Measurements from ENCODE around the gene CTIF. TPM values are rescaled to one million over a fixed set of nuclear protein-coding genes. Genes with fewer than 3 reads are reported as not detected.
A peak's percentile ranks its signal among the peaks of the same experiment; 100 is the strongest.

Gene CTIF
- total RNA-seq, 1 donor: 86.4 TPM

GRCh38 chr18:48667276-48668254 lies 128.7 kb downstream of the CTIF start:
- TF ChIP-seq, protein P1, sequence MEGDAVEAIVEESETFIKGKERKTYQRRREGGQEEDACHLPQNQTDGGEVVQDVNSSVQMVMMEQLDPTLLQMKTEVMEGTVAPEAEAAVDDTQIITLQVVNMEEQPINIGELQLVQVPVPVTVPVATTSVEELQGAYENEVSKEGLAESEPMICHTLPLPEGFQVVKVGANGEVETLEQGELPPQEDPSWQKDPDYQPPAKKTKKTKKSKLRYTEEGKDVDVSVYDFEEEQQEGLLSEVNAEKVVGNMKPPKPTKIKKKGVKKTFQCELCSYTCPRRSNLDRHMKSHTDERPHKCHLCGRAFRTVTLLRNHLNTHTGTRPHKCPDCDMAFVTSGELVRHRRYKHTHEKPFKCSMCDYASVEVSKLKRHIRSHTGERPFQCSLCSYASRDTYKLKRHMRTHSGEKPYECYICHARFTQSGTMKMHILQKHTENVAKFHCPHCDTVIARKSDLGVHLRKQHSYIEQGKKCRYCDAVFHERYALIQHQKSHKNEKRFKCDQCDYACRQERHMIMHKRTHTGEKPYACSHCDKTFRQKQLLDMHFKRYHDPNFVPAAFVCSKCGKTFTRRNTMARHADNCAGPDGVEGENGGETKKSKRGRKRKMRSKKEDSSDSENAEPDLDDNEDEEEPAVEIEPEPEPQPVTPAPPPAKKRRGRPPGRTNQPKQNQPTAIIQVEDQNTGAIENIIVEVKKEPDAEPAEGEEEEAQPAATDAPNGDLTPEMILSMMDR (IDR thresholded peaks at IDR 0.05; ENCODE audit: insufficient read depth, low read depth, low read length): peak; percentile 33
- no peak overlapping the region for H3K4me3 ChIP-seq (ENCODE audit: low read depth, low read length)
- no peak for DNase-seq (ENCODE audit: low read depth)

DNA sequence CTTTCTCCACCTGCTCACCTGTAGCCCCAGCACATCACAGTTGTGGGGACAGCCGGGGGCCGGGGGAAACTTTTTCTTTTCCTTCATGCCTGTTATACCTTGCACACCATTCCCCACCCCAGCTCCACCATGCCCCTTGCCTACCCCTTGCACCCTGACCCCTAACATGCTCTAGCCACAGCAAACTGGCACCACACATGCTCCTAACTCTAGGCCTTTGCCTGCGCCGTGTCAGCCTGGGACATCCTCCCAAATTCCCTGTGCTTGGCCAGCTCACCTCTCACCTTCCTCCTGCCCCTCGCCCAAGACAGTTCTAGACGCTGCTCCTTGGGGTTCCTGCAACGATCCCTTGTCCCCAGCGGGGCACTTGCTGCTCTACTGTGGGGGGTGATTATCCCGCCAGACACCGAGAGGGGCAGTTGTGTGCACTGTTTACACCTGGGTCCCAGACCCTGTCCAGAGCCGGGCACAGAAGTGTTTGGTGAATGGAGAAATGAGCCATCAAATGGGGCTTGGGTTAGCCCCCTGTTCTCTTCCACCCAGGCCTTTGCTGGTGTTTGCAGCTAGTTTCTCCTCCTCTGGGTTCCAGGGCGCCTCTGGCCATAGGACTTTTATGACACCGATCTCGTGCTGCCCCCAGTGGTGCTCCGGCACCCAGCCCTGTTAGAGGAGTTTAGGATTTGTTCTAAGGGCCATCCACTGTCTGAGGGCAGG lies 129.8 kb downstream of the CTIF start:
- TF ChIP-seq, protein P1 (IDR thresholded peaks at IDR 0.05; ENCODE audit: insufficient read depth, low read depth, low read length): peak; percentile 10
- DNase-seq (ENCODE audit: low read depth): no peak
- no peak overlapping the region for H3K4me3 ChIP-seq (ENCODE audit: low read depth, low read length)

GRCh38 chr18:48669180-48669675 lies 130.4 kb downstream of the CTIF start:
- H3K4me3 ChIP-seq (ENCODE audit: low read depth, low read length): no peak overlapping the region
- TF ChIP-seq, protein P1 (IDR thresholded peaks at IDR 0.05; ENCODE audit: insufficient read depth, low read depth, low read length): no peak
- no peak for DNase-seq (ENCODE audit: low read depth)

GRCh38 chr18:48669991-48670750 lies 131.3 kb downstream of the CTIF start:
- H3K4me3 ChIP-seq (ENCODE audit: low read depth, low read length): no peak overlapping the region
- TF ChIP-seq, protein P1 (IDR thresholded peaks at IDR 0.05; ENCODE audit: insufficient read depth, low read depth, low read length): no peak
- DNase-seq (ENCODE audit: low read depth): no peak

GRCh38 chr18:48670751-48671560 lies 132.1 kb downstream of the CTIF start:
- no peak for DNase-seq (ENCODE audit: low read depth)
- H3K4me3 ChIP-seq (ENCODE audit: low read depth, low read length): no peak overlapping the region
- TF ChIP-seq, protein P1 (IDR thresholded peaks at IDR 0.05; ENCODE audit: insufficient read depth, low read depth, low read length): no peak

Data from fibroblast of villous mesenchyme (primary cell).